ENCODE results near the gene SPC25.
"Not testable (repeated sequence)": the region's sequence is repeated elsewhere in the genome, so short reads cannot be mapped to it uniquely, and the experiment has no call there.

Gene SPC25

DNA sequence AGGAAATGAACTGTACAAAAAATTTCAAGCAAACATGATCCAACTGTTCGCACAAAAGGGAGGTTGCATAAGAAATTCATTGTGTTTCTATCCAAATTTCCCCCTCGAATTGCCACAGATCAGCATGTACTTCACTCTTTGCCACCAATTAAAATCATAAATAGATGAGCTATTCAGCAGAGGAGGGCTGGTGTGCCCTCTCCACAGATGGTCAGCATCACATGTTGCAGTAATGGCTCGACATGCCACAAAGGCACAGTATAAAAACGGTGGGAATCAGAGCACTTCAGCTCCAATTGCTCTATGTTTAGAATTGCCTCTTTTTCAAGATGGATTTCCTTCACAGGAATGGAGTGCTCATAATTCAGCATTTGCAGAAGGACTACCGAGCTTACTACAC, 10.8 kb upstream of the SPC25 start, which contains the start of gene G6PC2:
TSS of gene G6PC2 (plus strand) at position 289 of the 400 bp plus-strand sequence. CDS start at position 330, 41 bp downstream.
- DNase-seq (ENCODE audit: low spot score): no peak

- no peak for DNase-seq (ENCODE audit: low spot score)
These were observed 7.2 kb upstream of the SPC25 start for GRCh38 chr2:168897449-168897848.

DNA sequence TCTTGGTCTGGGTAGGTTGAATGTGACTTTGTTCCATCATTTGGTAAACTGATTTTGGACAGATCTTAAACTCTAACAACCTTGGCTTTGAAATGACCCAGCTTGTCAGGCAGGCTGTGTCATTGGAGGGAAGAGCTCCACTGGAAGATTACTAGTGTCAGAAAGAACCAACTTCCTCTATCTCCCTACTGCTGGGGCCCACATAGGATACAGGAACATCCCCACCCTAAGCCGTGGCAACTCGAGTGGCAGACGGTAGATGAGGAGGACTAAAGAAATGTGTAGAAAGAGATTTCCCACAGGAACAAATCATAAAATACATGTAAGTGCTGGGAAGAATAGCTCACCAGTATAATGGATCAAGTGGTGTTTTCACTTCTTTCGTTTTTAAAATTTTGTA, 6.6 kb upstream of the SPC25 start:
- no peak for DNase-seq (ENCODE audit: low spot score)

DNA sequence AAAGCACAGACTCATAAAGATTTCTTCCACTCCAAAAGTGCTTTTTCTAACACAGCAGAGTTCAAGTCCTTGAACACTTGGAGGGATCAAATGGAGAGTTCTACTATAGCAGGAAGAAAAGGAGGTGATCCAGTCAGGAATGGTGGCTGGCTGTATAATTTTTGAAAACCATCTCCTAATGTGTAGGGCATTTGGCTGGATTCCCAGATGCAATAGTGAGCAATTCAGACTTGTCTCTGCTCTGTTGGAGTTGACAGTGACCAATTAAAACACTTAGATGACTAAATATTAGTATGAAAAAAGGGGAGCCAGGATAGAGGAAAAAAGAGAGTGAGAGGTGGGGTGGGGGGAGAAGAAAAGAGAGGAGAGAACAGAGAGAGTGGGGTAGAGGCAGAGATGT, 5.5 kb upstream of the SPC25 start:
- DNase-seq (ENCODE audit: low spot score): no peak

GRCh38 chr2:168894720-168895119, 4.5 kb upstream of the SPC25 start:
- no peak for DNase-seq (ENCODE audit: low spot score)

DNA sequence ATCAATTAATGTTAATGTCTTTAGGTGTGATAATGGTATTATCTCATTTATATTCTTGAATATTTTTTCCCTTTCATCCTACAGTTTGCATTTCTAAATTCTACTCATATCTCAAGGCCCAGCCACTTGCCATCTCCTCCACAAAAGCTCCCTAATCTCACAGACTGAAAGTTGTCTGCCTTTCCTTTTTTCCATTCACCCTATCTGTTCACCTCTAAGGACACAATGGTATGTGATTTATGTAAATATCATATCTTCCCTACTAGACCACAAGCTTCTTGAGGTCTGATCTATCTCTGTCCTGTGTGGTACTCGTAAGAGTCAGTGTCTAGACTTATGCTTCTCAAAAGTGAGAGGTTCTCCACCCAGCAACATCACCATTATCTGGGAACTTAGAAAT, 3.9 kb upstream of the SPC25 start:
- no peak for DNase-seq (ENCODE audit: low spot score)

- DNase-seq (ENCODE audit: low spot score): no peak
These were observed 2.1 kb upstream of the SPC25 start for GRCh38 chr2:168892327-168892726.

GRCh38 chr2:168889635-168890005, 610 bp downstream of the SPC25 start:
- no peak for DNase-seq (ENCODE audit: low spot score)

- no peak for DNase-seq (ENCODE audit: low spot score)
These were observed 5.3 kb downstream of the SPC25 start for GRCh38 chr2:168884975-168885374.

DNA sequence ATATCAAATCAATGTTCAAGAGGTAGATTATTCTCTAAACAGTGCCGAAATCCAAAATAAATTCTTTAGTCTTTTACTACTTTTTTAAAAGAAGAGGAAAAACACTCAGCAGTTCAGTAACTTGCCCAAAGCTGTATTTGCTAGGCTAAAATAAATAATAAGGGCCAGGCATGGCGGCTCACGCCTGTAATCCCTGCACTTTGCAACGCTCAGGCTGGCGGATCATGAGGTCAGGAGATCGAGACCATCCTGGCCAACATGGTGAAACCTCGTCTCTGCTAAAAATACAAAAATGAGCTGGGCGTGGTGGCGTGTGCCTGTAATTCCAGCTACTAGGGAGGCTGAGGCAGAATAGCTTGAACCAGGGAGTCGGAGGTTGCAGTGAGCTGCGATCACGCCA, 8.1 kb downstream of the SPC25 start:
- DNase-seq (ENCODE audit: low spot score): not testable (repeated sequence)

DNA sequence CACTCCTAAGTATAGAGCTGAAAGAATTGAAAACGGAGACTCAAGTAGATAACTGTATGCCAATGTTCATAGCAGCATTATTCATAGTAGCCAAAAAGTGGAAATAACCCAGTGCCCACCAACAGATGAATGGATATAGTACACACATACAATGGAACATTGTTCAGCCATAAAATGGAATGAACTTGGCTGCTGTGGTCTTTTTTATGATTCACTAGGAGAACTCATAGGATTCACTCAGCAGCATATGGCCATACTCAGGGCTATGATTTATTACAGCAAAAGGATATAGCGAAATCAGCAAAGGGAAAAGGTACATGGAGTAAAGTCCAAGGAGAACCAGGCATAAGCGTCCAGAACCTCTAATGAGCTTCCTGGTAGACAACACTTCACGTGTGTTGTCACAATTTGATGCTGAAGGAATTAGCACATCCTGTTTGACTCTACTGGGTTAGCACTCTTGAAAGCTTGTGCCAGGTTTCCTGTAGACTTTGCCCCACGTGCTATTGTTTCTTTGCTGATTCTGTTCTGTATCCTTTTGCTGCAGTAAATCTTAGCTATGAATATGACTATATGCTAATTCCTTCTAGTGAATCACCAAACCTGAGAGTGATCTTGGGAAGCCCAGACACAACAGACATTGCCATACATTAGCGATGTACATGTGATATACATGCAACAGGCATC, 15.7 kb downstream of the SPC25 start:
- no peak for DNase-seq (ENCODE audit: low spot score)

- DNase-seq (ENCODE audit: low spot score): not testable (repeated sequence)
These were observed 19.4 kb downstream of the SPC25 start for GRCh38 chr2:168870824-168871223.

- DNase-seq (ENCODE audit: low spot score): not testable (repeated sequence)
These were observed 19.9 kb downstream of the SPC25 start for GRCh38 chr2:168870369-168870768.

DNA sequence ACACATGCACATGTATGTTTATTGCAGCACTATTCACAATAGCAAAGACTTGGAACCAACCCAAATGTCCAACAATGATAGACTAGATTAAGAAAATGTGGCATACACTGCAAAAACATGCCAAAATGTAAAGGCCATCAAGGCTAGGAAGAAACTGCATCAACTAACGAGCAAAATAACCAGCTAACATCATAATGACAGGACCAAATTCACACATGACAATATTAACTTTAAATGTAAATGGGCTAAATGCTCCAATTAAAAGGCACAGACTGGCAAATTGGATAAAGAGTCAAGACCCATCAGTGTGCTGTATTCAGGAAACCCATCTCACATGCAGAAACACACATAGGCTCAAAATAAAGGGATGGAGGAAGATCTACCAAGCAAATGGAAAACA, 23.1 kb downstream of the SPC25 start:
- DNase-seq (ENCODE audit: low spot score): not testable (repeated sequence)

- no peak for DNase-seq (ENCODE audit: low spot score)
These were observed 32.1 kb downstream of the SPC25 start for GRCh38 chr2:168858146-168858545.

- no peak for DNase-seq (ENCODE audit: low spot score)
These were observed 34.6 kb downstream of the SPC25 start for GRCh38 chr2:168855601-168856000.

DNA sequence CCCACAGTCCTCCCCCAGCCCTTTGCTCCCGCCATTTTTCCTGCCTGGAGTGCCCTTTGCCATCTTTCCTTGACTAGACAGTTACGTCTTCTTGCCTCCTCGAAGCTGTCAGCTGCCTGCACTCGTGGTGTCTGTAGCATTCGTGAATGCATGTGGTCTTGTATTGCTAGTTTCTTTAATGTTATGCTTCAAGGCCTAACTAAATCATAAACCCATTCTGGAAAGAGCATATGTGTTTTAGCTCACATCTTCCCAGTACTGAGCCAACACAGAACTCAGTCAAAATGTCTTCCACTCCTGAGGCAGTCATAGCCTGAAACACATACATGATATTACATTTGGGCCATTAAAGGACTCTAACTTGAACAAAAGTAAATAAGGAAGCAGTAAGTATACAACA, 35.6 kb downstream of the SPC25 start:
- no peak for DNase-seq (ENCODE audit: low spot score)

GRCh38 chr2:168853471-168853870, 36.8 kb downstream of the SPC25 start:
- no peak for DNase-seq (ENCODE audit: low spot score)

- no peak for DNase-seq (ENCODE audit: low spot score)
These were observed 37.7 kb downstream of the SPC25 start for GRCh38 chr2:168852481-168852880.

- no peak for DNase-seq (ENCODE audit: low spot score)
These were observed 38.4 kb downstream of the SPC25 start for GRCh38 chr2:168851674-168852320.

GRCh38 chr2:168850846-168851245, 39.4 kb downstream of the SPC25 start:
- DNase-seq (ENCODE audit: low spot score): no peak

DNA sequence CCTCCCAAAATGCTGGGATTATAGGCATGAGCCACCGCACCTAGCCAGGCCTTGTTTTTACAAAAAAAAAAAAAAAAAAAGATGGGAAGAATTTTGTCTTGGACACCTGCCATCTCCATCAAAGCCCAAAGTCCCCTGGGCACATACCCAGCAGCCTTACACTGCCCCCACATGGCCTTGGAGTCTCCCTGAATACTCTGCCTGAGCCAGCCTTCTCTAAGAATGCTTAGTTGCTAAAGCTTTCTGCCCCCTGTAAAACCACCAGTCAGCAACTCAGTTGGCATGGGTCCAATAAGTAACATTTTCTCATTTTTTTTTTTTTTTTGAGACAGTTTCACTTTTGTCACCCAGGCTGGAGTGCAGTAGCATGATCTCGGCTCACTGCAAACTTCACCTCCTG, 40.6 kb downstream of the SPC25 start:
- DNase-seq (ENCODE audit: low spot score): peak; percentile 45

- DNase-seq (ENCODE audit: low spot score): no peak
These were observed 42.0 kb downstream of the SPC25 start for GRCh38 chr2:168848225-168848624.

GRCh38 chr2:168843253-168843652, 47.0 kb downstream of the SPC25 start:
- no peak for DNase-seq (ENCODE audit: low spot score)
